ENCODE measurements around the gene PAX2. TPM values are rescaled to one million over a fixed set of nuclear protein-coding genes. Genes with fewer than 3 reads are reported as not detected.
A peak's percentile ranks its signal among the peaks of the same experiment; 100 is the strongest.

Gene PAX2
- total RNA-seq, 1 experiment from 2014 or later = 0.45 TPM

GRCh38 chr10:100828738-100829096 lies 83.3 kb downstream of the PAX2 start:
- Mint-ChIP-seq H3K9me3 (ENCODE audit: unreplicated experiment) (no peaks in the 10 kb centered on the region), H3K27ac (ENCODE audit: unreplicated experiment) (no peak overlapping the region), H3K27me3 (ENCODE audit: insufficient read depth, unreplicated experiment) (peaks cover 31% of the 10 kb centered on the region), H3K4me1 (ENCODE audit: low read depth, unreplicated experiment) (peaks cover 10% of the 10 kb centered on the region), H3K36me3 (ENCODE audit: insufficient read depth, unreplicated experiment) (no peaks in the 10 kb centered on the region), H3K4me3 (ENCODE audit: unreplicated experiment) (peak overlapping the region; percentile 80)
- H3K4me3 ChIP-seq (ENCODE audit: low read depth, low read length) = peak overlapping the region; percentile 77
- ChIA-PET CTCF (interaction anchor here (0.6 kb wide), 1 partner anchor 83 kb away, joined by 5 read pairs; the partner anchor contains the start of gene PAX2), POLR2A (no interaction called here)
- TF ChIP-seq CTCF (IDR thresholded peaks at IDR 0.05; ENCODE audit: insufficient read depth in 1 of 2, low read depth in 1 of 2, low read length in 1 of 2, severe bottlenecking in 1 of 2, unreplicated experiment in 1 of 2) = no peak
- H3K9me3 ChIP-seq = no peaks in the 10 kb centered on the region
- H3K4me1 ChIP-seq = peaks cover 10% of the 10 kb centered on the region; the same call in 1 of the 2 replicates
- no peaks in the 10 kb centered on the region for H3K36me3 ChIP-seq (ENCODE audit: control insufficient read depth, insufficient read depth, low read length)
- H3K27me3 ChIP-seq (replicated peaks; ENCODE audit: control insufficient read depth, insufficient read depth, low read length) = peaks cover 5% of the 10 kb centered on the region; the same call in 1 of the 2 replicates
- intact Hi-C loops (cut with micrococcal nuclease; ENCODE audit: unreplicated experiment) = loop anchor here (1.0 to 5.0 kb wide), 4 partner anchors 50 to 266 kb away; no protein-coding TSS in a partner anchor
- peak in 1 of 2 experiments; percentile 29 for DNase-seq
- BruUV-seq (replicated peaks) = no TSS peak

- H3K9me3 ChIP-seq = no peaks in the 10 kb centered on the region
- intact Hi-C loops (cut with micrococcal nuclease; ENCODE audit: unreplicated experiment) = loop anchor here (1.0 to 5.0 kb wide), 3 partner anchors 49 to 266 kb away; no protein-coding TSS in a partner anchor
- CTCF ChIA-PET = interaction anchor here (0.6 kb wide), 1 partner anchor 84 kb away, joined by 5 read pairs; the partner anchor contains the start of gene PAX2
- Mint-ChIP-seq H3K9me3 (ENCODE audit: unreplicated experiment) (no peaks in the 10 kb centered on the region), H3K4me3 (ENCODE audit: unreplicated experiment) (peak overlapping the region; percentile 80), H3K36me3 (ENCODE audit: insufficient read depth, unreplicated experiment) (no peaks in the 10 kb centered on the region), H3K27ac (ENCODE audit: unreplicated experiment) (no peak overlapping the region), H3K4me1 (ENCODE audit: low read depth, unreplicated experiment) (peaks cover 10% of the 10 kb centered on the region), H3K27me3 (ENCODE audit: insufficient read depth, unreplicated experiment) (peaks cover 27% of the 10 kb centered on the region)
- peaks cover 10% of the 10 kb centered on the region; the same call in 1 of the 2 replicates for H3K4me1 ChIP-seq
- H3K27me3 ChIP-seq (replicated peaks; ENCODE audit: control insufficient read depth, insufficient read depth, low read length) = peaks cover 5% of the 10 kb centered on the region; the same call in 1 of the 2 replicates
- POLR2A ChIA-PET = no interaction called here
- no peaks in the 10 kb centered on the region for H3K36me3 ChIP-seq (ENCODE audit: control insufficient read depth, insufficient read depth, low read length)
- peak overlapping the region; percentile 77 for H3K4me3 ChIP-seq (ENCODE audit: low read depth, low read length)
- DNase-seq = peak in 1 of 2 experiments; percentile 50
- peak in 1 of 2 experiments; percentile 1 for TF ChIP-seq CTCF (IDR thresholded peaks at IDR 0.05; ENCODE audit: insufficient read depth in 1 of 2, low read depth in 1 of 2, low read length in 1 of 2, severe bottlenecking in 1 of 2, unreplicated experiment in 1 of 2)
- no TSS peak for BruUV-seq (replicated peaks)
Measured at GRCh38 chr10:100829097-100829870, 83.9 kb downstream of the PAX2 start.

- H3K27me3 Mint-ChIP-seq (ENCODE audit: insufficient read depth, unreplicated experiment) = peaks cover 23% of the 10 kb centered on the region
- ChIA-PET CTCF (no interaction called here), POLR2A (no interaction called here)
- TF ChIP-seq CTCF (IDR thresholded peaks at IDR 0.05; ENCODE audit: insufficient read depth in 1 of 2, low read depth in 1 of 2, low read length in 1 of 2, severe bottlenecking in 1 of 2, unreplicated experiment in 1 of 2) = no peak
- H3K4me3 ChIP-seq (ENCODE audit: low read depth, low read length) = no peak overlapping the region
- H3K4me1 Mint-ChIP-seq (ENCODE audit: low read depth, unreplicated experiment) = peaks cover 10% of the 10 kb centered on the region
- H3K9me3 ChIP-seq = no peaks in the 10 kb centered on the region
- H3K9me3 Mint-ChIP-seq (ENCODE audit: unreplicated experiment) = no peaks in the 10 kb centered on the region
- no peak for DNase-seq
- H3K27me3 ChIP-seq (replicated peaks; ENCODE audit: control insufficient read depth, insufficient read depth, low read length) = peaks cover 2% of the 10 kb centered on the region; the same call in 1 of the 2 replicates
- H3K4me1 ChIP-seq = peaks cover 10% of the 10 kb centered on the region; the same call in 1 of the 2 replicates
- peak overlapping the region; percentile 80 for H3K4me3 Mint-ChIP-seq (ENCODE audit: unreplicated experiment)
- H3K27ac Mint-ChIP-seq (ENCODE audit: unreplicated experiment) = no peak overlapping the region
- intact Hi-C loops (cut with micrococcal nuclease; ENCODE audit: unreplicated experiment) = loop anchor here (1.0 to 5.0 kb wide), 3 partner anchors 48 to 267 kb away; no protein-coding TSS in a partner anchor
- no TSS peak for BruUV-seq (replicated peaks)
- no peaks in the 10 kb centered on the region for H3K36me3 Mint-ChIP-seq (ENCODE audit: insufficient read depth, unreplicated experiment)
- no peaks in the 10 kb centered on the region for H3K36me3 ChIP-seq (ENCODE audit: control insufficient read depth, insufficient read depth, low read length)
Measured at GRCh38 chr10:100829933-100830727, 84.7 kb downstream of the PAX2 start.

Data from Caco-2 (cell line).